Measurements from ENCODE around the gene CLDN16.

- no peak for TF ChIP-seq CTCF (IDR thresholded peaks at IDR 0.05)
- TF ChIP-seq POLR2A (IDR thresholded peaks at IDR 0.05): no peak
- TF ChIP-seq POLR2AphosphoS5 (IDR thresholded peaks at IDR 0.05): no peak
Measured at GRCh38 chr3:190371152-190371551, 16.8 kb upstream of the CLDN16 start.

All from gastroesophageal sphincter (tissue), 3 donors.